PFSK-1 (cell line): Measurements from ENCODE around the gene SLCO2A1.

Experiments used
- FOXP2 ChIP-seq: optimal IDR thresholded peaks from 2 replicates; pipeline ENCODE3; 2011; ENCODE audit warnings: borderline replicate concordance, control low read depth, inconsistent platforms; ENCODE audit not compliant: insufficient read depth; ENCODE audit errors: extremely low read length, extremely low read depth
- POLR2AphosphoS5 ChIP-seq: IDR thresholded peaks from 2 replicates; pipeline ENCODE4 v1.6.1; 2012; ENCODE audit warnings: low read depth, mild to moderate bottlenecking, control low read depth, low read length, moderate library complexity
- SIN3A ChIP-seq: IDR thresholded peaks from 2 replicates; pipeline ENCODE4 v1.6.1; 2012; ENCODE audit warnings: mild to moderate bottlenecking, low read length, moderate library complexity, borderline replicate concordance; ENCODE audit not compliant: insufficient read depth
- TAF1 ChIP-seq: IDR thresholded peaks from 2 replicates; pipeline ENCODE4 v1.6.1; 2012; ENCODE audit warnings: low read length, control low read depth, borderline replicate concordance; ENCODE audit not compliant: insufficient read depth
- TF ChIP-seq, protein P1 (sequence below), 2 experiments: IDR thresholded peaks; 2 replicates each; pipeline versions ENCODE4 v1.6.1 to v1.8.0; 2011 to 2012; ENCODE audit warnings: low read depth in 2 of 2, low read length in 2 of 2, control low read depth in 1 of 2, inconsistent platforms in 1 of 2, mild to moderate bottlenecking in 1 of 2, moderate library complexity in 1 of 2; ENCODE audit not compliant: insufficient read depth in 1 of 2

SLCO2A1 gene

DNA sequence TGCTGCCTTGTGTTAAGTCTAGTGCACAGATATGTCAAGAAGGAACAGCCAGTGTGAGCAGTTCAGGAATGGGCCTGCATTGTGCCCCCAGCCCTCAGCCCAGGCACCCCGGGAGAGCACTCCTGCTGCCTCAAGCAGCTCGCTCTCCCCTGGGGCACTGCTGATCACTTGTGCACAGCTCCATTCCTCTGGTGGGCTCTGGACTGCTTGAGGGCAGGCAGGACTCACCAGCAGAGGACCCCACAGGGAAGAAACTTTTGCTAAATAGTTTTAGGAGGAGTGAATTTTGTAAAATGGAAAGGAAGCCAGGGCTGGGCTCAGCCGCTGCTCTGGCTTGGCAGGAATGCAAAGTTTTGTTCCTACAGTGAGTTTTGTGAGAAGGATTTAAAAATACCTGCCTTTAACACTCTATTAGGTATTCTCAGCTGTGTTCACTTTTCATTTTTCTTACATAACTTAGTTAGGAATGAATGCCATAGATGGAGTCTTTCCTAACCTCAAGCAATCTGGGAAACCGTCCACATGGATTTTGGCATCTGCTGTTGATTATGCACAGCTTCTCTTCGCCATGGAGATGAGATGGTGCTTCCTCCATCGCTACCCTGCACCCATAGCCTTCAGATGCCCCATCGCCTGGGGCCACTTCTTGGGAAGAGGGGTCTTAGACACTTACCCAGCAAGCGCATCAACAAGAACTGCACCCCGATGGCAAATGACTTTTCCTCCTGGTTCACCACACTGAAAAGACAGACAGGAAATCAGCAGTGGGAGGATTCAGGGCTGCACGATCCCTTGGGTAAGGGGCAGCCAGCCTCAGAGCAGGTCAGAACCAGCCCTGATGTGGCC is 91.7 kb downstream of the SLCO2A1 start:
- no peak for TF ChIP-seq TAF1
- no peak for TF ChIP-seq POLR2AphosphoS5
- TF ChIP-seq FOXP2, result no peak
- TF ChIP-seq, protein P1, sequence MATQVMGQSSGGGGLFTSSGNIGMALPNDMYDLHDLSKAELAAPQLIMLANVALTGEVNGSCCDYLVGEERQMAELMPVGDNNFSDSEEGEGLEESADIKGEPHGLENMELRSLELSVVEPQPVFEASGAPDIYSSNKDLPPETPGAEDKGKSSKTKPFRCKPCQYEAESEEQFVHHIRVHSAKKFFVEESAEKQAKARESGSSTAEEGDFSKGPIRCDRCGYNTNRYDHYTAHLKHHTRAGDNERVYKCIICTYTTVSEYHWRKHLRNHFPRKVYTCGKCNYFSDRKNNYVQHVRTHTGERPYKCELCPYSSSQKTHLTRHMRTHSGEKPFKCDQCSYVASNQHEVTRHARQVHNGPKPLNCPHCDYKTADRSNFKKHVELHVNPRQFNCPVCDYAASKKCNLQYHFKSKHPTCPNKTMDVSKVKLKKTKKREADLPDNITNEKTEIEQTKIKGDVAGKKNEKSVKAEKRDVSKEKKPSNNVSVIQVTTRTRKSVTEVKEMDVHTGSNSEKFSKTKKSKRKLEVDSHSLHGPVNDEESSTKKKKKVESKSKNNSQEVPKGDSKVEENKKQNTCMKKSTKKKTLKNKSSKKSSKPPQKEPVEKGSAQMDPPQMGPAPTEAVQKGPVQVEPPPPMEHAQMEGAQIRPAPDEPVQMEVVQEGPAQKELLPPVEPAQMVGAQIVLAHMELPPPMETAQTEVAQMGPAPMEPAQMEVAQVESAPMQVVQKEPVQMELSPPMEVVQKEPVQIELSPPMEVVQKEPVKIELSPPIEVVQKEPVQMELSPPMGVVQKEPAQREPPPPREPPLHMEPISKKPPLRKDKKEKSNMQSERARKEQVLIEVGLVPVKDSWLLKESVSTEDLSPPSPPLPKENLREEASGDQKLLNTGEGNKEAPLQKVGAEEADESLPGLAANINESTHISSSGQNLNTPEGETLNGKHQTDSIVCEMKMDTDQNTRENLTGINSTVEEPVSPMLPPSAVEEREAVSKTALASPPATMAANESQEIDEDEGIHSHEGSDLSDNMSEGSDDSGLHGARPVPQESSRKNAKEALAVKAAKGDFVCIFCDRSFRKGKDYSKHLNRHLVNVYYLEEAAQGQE (IDR thresholded peaks at IDR 0.05; ENCODE audit: insufficient read depth in 1 of 2, low read depth in 2 of 2, low read length in 2 of 2), result no peak
- TF ChIP-seq SIN3A, result no peak

DNA sequence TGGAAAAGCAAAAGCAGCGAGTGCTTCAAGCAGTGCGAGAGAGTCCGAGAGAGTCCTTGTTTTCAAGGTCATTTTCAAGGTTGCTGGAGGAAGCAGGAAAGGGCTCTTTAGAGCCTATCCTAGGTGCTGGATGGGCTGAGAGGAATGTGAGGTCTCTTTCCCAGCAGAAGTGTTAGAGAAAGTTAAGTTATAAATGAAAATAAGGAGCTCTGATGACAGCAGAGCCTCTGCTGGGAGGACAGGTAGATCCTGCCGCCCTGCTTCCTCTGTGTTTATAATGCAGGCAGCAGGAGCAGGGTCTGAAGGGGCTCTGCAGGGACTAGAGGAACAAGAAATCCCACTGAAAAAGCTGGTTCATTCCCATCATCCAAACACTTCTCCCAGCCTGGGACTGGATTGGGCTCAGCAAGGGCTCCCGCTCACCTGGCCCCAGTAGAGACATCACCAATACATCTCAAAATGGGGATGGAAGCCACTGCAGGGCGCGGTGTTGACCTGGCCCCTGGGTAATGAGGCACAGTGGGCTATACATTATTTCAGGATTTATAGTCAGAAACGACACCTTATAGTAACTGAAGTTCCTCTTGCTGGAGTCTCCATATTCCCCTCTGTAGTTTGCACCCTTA is 92.6 kb downstream of the SLCO2A1 start:
- TF ChIP-seq TAF1, result no peak
- TF ChIP-seq SIN3A, result no peak
- TF ChIP-seq FOXP2, result no peak
- TF ChIP-seq POLR2AphosphoS5, result no peak
- TF ChIP-seq, protein P1 (IDR thresholded peaks at IDR 0.05; ENCODE audit: insufficient read depth in 1 of 2, low read depth in 2 of 2, low read length in 2 of 2), result no peak

DNA sequence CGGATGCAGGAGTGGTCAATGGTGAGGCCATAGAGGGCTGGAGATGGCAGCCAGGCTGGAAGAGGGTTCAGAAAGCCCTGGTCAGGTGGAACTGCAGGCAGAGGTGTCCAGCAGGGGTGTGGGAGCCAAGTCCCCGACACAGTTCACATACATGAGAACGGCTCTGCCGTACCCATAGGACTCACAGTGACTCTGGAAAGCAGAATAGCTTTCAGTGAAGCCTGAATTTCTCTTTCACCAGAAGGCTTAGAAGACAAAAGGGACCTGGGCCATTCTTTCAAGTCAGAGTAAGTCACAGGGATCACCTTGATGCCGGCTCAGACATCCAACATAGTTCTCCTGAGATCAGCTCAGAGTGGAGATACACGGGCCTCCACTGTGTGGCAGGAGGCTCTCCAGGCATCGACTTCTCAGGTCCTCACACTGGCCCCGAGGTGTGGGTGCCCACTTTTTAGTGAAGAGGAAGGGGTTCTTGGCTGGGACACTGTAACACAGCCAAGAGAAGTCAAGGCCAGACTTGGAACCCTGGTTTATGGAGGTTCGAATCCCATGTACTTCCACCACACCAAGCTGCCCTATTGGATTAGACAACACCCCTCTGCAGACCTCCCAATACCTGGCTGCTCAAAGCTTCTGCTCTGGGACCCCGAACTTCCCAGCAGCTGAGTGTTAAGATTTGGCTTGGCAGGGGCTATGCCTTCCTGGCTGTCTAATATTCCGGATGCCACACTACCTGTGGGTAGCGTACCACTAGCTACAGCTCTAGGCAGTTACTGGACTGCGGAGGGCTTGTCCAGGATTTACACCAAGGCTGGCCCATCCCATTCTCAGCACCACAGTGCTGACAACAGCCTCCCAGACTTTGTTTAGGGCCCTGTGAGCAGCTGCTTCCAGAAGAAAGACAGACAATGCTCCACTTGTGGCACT is 93.6 kb downstream of the SLCO2A1 start:
- TF ChIP-seq FOXP2, result no peak
- no peak for TF ChIP-seq TAF1
- TF ChIP-seq SIN3A, result no peak
- TF ChIP-seq, protein P1 (IDR thresholded peaks at IDR 0.05; ENCODE audit: insufficient read depth in 1 of 2, low read depth in 2 of 2, low read length in 2 of 2), result no peak
- no peak for TF ChIP-seq POLR2AphosphoS5

DNA sequence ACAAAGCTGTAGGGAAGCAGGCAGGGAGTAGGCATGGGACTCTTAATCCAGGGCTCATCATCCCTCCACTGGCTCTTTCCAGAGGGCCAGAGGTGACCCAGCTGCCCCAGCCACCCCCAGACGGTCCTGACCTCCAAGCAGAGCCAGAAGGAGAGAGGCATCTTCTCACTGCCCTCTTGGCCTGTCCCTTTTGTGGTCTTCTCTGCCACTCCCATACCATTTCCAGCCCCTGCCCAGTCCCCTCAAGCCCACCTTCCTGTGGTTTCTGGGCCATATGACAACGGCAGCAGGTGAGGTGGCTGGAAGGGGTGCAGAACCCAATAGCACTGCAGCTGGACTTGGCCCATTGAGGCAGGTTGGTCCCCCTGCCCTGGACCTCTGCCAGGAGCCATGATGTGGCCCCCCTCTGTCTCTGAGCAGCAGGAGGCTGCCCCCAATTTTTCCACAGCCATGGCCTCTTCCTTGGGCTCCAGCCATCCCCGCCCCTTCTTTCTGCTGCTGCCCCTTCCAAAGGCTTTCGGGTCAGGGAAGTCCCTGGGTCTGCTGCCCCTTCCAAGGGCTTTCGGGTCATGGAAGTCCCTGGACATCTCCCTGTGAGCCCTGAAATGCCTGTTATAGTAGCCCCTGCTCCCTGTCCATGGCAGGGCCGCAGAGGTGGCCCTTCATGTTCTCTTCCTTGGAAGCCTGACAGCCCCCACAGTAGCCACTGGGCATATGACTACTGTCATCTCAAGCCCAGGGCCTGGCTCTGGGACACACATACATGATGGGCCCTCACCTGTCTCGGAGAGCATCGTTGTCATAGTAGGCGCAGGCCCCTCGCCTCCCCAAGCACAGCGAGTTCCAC is 94.5 kb downstream of the SLCO2A1 start:
- TF ChIP-seq SIN3A (no peak), POLR2AphosphoS5 (no peak), FOXP2 (no peak), TAF1 (no peak)
- TF ChIP-seq, protein P1 (IDR thresholded peaks at IDR 0.05; ENCODE audit: insufficient read depth in 1 of 2, low read depth in 2 of 2, low read length in 2 of 2), result no peak
